GM12875 (cell line): ENCODE results near the gene RIT2.

ENCODE experiments used
- H3K4me3 ChIP-seq: one replicate; pipeline ENCODE4 v1.5.1; 2011; ENCODE audit warnings: low read depth, low read length, control low read depth
- CTCF ChIP-seq: IDR thresholded peaks from 2 replicates; pipeline ENCODE4 v1.5.1; 2011; ENCODE audit warnings: low read depth, mild to moderate bottlenecking, control low read depth, inconsistent platforms, low read length, moderate library complexity, borderline replicate concordance; ENCODE audit not compliant: insufficient read depth

RIT2 gene

GRCh38 chr18:43148231-43148630 is 32.7 kb upstream of the RIT2 start:
- H3K4me3 ChIP-seq = no peak overlapping the region
- no peak for TF ChIP-seq CTCF

- TF ChIP-seq CTCF = no peak
- H3K4me3 ChIP-seq = no peak overlapping the region
These were observed 25.7 kb upstream of the RIT2 start for GRCh38 chr18:43141208-43141607.

GRCh38 chr18:43139288-43139946 is 23.9 kb upstream of the RIT2 start:
- no peak overlapping the region for H3K4me3 ChIP-seq
- TF ChIP-seq CTCF = no peak

- no peak for TF ChIP-seq CTCF
- no peak overlapping the region for H3K4me3 ChIP-seq
These were observed 19.4 kb upstream of the RIT2 start for GRCh38 chr18:43134876-43135275.

GRCh38 chr18:43130716-43131260 is 15.3 kb upstream of the RIT2 start:
- no peak overlapping the region for H3K4me3 ChIP-seq
- no peak for TF ChIP-seq CTCF

GRCh38 chr18:43129946-43130524 is 14.6 kb upstream of the RIT2 start:
- TF ChIP-seq CTCF = no peak
- no peak overlapping the region for H3K4me3 ChIP-seq

- no peak overlapping the region for H3K4me3 ChIP-seq
- TF ChIP-seq CTCF = no peak
These were observed 10.0 kb upstream of the RIT2 start for GRCh38 chr18:43125471-43125870.
